Peyer's patch (tissue), 4 donors: ENCODE measurements around the gene PLCH1.

Source experiments
- CTCF ChIP-seq, 6 experiments: fragments of 450-650 bp in 4 of 6; fragments of 200-600 bp in 2 of 6; sonication (generic) in 1 of 6; IDR thresholded peaks; one replicate each; pipeline ENCODE4 v1.5.1; 2017 to 2019; ENCODE audit warnings: antibody characterized with exemption in 6 of 6, mild to moderate bottlenecking in 3 of 6, moderate library complexity in 1 of 6
- POLR2A ChIP-seq, 2 donors: fragments of 450-650 bp; IDR thresholded peaks; one replicate each; pipeline ENCODE4 v1.5.1; 2017; ENCODE audit warnings: antibody characterized with exemption in 2 of 2, mild to moderate bottlenecking in 2 of 2, moderate library complexity in 2 of 2

DNA sequence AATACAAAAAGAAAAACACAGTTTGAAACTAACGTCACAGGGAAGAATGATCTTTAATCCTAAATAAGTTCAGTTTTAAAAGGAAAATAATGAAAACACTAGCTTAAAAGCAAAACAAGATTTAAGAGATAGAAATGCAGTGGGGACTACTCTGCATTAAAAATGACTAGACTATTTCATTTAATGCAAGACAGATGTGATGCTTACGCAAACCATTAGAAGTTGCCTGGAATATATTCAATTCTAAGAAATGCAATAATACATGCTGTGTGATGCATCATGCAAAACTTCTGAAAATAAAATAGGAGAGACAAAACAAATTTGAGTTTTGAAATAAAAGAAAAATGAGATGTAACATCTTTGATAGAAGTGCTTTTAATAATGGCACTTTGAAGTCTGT lies 353.8 kb downstream of the PLCH1 start:
- TF ChIP-seq CTCF (IDR thresholded peaks at IDR 0.05) = no peak
- TF ChIP-seq POLR2A (IDR thresholded peaks at IDR 0.05) = no peak
